Natural killer cell (primary cell): ENCODE results near the gene KBTBD2. TPM values are rescaled to one million over a fixed set of nuclear protein-coding genes. Genes with fewer than 3 reads are reported as not detected.
A peak's percentile ranks its signal among the peaks of the same experiment; 100 is the strongest.
"Not testable (repeated sequence)": the region's sequence is repeated elsewhere in the genome, so short reads cannot be mapped to it uniquely, and the experiment has no call there.

ENCODE experiments used
- ATAC-seq, 3 donors: fragments of 150-1000 bp in 2 of 3; fragments of 200-7000 bp in 1 of 3; cut with Tn5 transposase; 1 replicate in 1 of 3; 2 replicates in 2 of 3; pipeline ENCODE4 v1.10.0; 2021; ENCODE audit warnings: mild to moderate bottlenecking in 2 of 3, moderate library complexity in 2 of 3
- DNase-seq, 2 donors: peaks; one replicate each; pipeline versions ENCODE4 v3.0.0 to v3.0.0-alpha.2; 2013 to 2021; ENCODE audit warnings: mixed read lengths in 1 of 2
- H3K27ac ChIP-seq: one replicate; pipeline ENCODE4 v1.5.1; 2013; ENCODE audit warnings: mild to moderate bottlenecking, low read length
- H3K27me3 ChIP-seq: one replicate; pipeline ENCODE4 v1.6.1; 2013; ENCODE audit warnings: low read length; ENCODE audit not compliant: control insufficient read depth, insufficient read depth
- H3K36me3 ChIP-seq: one replicate; pipeline ENCODE4 v1.6.1; 2013; ENCODE audit warnings: low read length; ENCODE audit not compliant: control insufficient read depth, insufficient read depth
- H3K4me1 ChIP-seq: one replicate; pipeline ENCODE4 v1.6.1; 2013; ENCODE audit warnings: low read length; ENCODE audit not compliant: control insufficient read depth, insufficient read depth
- H3K4me3 ChIP-seq: one replicate; pipeline ENCODE4 v1.5.1; 2013; ENCODE audit warnings: low read length
- H3K9me3 ChIP-seq: one replicate; pipeline ENCODE4 v1.6.1; 2013; ENCODE audit warnings: low read length; ENCODE audit not compliant: control insufficient read depth, insufficient read depth
- H3K27ac Mint-ChIP-seq, 2 donors: one replicate each; pipeline ENCODE4 v1.8.0; 2022; ENCODE audit warnings: mild to moderate bottlenecking in 2 of 2, mixed read lengths in 2 of 2, moderate library complexity in 1 of 2
- H3K27me3 Mint-ChIP-seq, 2 donors: one replicate each; pipeline ENCODE4 v1.8.0; 2022; ENCODE audit warnings: low read depth in 2 of 2, mixed read lengths in 2 of 2
- H3K36me3 Mint-ChIP-seq: one replicate; pipeline ENCODE4 v1.8.0; 2022; ENCODE audit warnings: mixed read lengths
- H3K4me1 Mint-ChIP-seq, 2 donors: one replicate each; pipeline ENCODE4 v1.8.0; 2022; ENCODE audit warnings: mixed read lengths in 2 of 2
- H3K4me3 Mint-ChIP-seq: one replicate; pipeline ENCODE4 v1.8.0; 2022; ENCODE audit warnings: mild to moderate bottlenecking, moderate library complexity, mixed read lengths
- H3K9me3 Mint-ChIP-seq, 2 donors: one replicate each; pipeline ENCODE4 v1.8.0; 2022; ENCODE audit warnings: mixed read lengths in 2 of 2
- CTCF ChIP-seq: fragments of 200-600 bp; IDR thresholded peaks from one replicate; pipeline ENCODE4 v1.8.0; 2022; ENCODE audit warnings: antibody characterized with exemption
- WGBS: methylation state at CpG from one replicate; pipeline ENCODE4 v1.1.7; 2013; ENCODE audit warnings: missing lambda C conversion rate; ENCODE audit not compliant: insufficient coverage; 5-methylcytosine and 5-hydroxymethylcytosine counted together
- intact Hi-C: fragments of 100-400 bp; cut with micrococcal nuclease; formaldehyde crosslinking; loops from one replicate; pipeline ENCODE4 v1.14.2; 2022
- total RNA-seq, 4 donors: library from RNA; stranded (reverse); fragments of 120-200 nt in 1 of 4; gene quantifications; one replicate each; pipeline versions ENCODE4 v1.2.3 to v1.2.4, GENCODE V29; 2013 to 2022

The KBTBD2 gene
- total RNA-seq, 3 donors from 2014 or later (not counting 1 experiment from before 2014, with no cell fraction given), result 124 to 161 (median 150) TPM

GRCh38 chr7:32850654-32851053 lies 40.9 kb downstream of the KBTBD2 start:
- H3K9me3 Mint-ChIP-seq, DNase-seq, intact Hi-C loops, H3K27ac ChIP-seq, H3K4me3 ChIP-seq, H3K27me3 ChIP-seq, ATAC-seq, H3K9me3 ChIP-seq, H3K4me3 Mint-ChIP-seq, H3K36me3 Mint-ChIP-seq, H3K4me1 ChIP-seq, H3K27ac Mint-ChIP-seq, H3K4me1 Mint-ChIP-seq, H3K36me3 ChIP-seq: not testable (repeated sequence)
- no CpG with 5 or more reads among the region's 3 CpGs for WGBS
- peaks cover 24 to 48% of the 10 kb centered on the region in 2 donors for H3K27me3 Mint-ChIP-seq

GRCh38 chr7:32848655-32849054 lies 42.9 kb downstream of the KBTBD2 start:
- not testable (repeated sequence) for H3K27me3 ChIP-seq, DNase-seq, H3K4me1 ChIP-seq, ATAC-seq, H3K9me3 Mint-ChIP-seq, H3K36me3 Mint-ChIP-seq, H3K4me3 ChIP-seq, H3K4me3 Mint-ChIP-seq, H3K9me3 ChIP-seq, H3K36me3 ChIP-seq, H3K27ac ChIP-seq, H3K4me1 Mint-ChIP-seq, H3K27ac Mint-ChIP-seq
- intact Hi-C loops, result loop anchor here (5.0 kb wide), 1 partner anchor 44 kb away; the partner anchor contains the start of gene KBTBD2
- 74% methylated on average over 2 of the region's 2 CpGs for WGBS
- peaks cover 24 to 36% of the 10 kb centered on the region in 2 donors for H3K27me3 Mint-ChIP-seq

- peaks cover 17 to 27% of the 10 kb centered on the region in 2 donors for H3K27me3 Mint-ChIP-seq
- H3K4me3 ChIP-seq, result no peak overlapping the region
- ATAC-seq (peak; percentile 100), DNase-seq (peak; percentile 86 to 94)
- H3K4me1 Mint-ChIP-seq, result peaks cover 7 to 8% of the 10 kb centered on the region in 2 donors
- no peaks in the 10 kb centered on the region for H3K36me3 ChIP-seq
- H3K9me3 ChIP-seq, result no peaks in the 10 kb centered on the region
- peak; percentile 87 for TF ChIP-seq CTCF
- peak overlapping the region in 1 of 2 donors; percentile 44 for H3K27ac Mint-ChIP-seq
- no peak overlapping the region for H3K4me3 Mint-ChIP-seq
- intact Hi-C loops, result loop anchor here (1.0 to 5.0 kb wide), 4 partner anchors 46 to 262 kb away; partner anchors contain the start of genes KBTBD2 and RP9
- H3K9me3 Mint-ChIP-seq, result no peaks in the 10 kb centered on the region
- peaks cover 2% of the 10 kb centered on the region for H3K27me3 ChIP-seq
- H3K4me1 ChIP-seq, result peaks cover 4% of the 10 kb centered on the region
- 23% methylated on average over 6 of the region's 9 CpGs for WGBS
- no peak overlapping the region for H3K27ac ChIP-seq
- no peaks in the 10 kb centered on the region for H3K36me3 Mint-ChIP-seq
Observed at GRCh38 chr7:32846630-32847225, 44.8 kb downstream of the KBTBD2 start.

DNA sequence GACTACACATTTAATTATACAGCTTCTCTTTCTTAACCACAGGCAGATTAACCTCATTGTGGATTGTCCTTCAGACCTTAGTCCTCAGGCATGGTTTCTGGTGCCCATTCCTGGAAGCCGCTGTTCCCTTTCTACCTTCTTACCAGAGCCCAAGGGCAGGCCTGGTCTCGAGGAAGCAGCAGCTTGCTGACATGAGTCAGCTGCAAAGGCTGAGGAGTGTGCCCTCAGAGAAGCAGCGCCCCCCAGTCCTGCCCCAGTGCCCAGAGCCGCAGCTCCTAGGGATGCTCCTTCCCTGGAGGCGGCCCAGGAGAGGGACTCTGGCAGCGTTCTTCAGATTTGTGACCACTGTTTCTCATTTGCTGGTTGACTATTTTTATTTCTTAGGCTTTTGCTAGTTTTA lies 46.8 kb downstream of the KBTBD2 start:
- H3K4me3 Mint-ChIP-seq, H3K27me3 ChIP-seq, H3K9me3 ChIP-seq, H3K36me3 Mint-ChIP-seq, H3K27ac ChIP-seq, H3K27ac Mint-ChIP-seq, H3K4me1 Mint-ChIP-seq, H3K9me3 Mint-ChIP-seq, H3K36me3 ChIP-seq, ATAC-seq, DNase-seq, H3K4me3 ChIP-seq, H3K4me1 ChIP-seq: not testable (repeated sequence)
- intact Hi-C loops, result loop anchor here (5.0 kb wide), 1 partner anchor 48 kb away; the partner anchor contains the start of gene KBTBD2
- peaks cover 4 to 12% of the 10 kb centered on the region in 2 donors for H3K27me3 Mint-ChIP-seq
- WGBS, result 86% methylated on average over 6 of the region's 6 CpGs

DNA sequence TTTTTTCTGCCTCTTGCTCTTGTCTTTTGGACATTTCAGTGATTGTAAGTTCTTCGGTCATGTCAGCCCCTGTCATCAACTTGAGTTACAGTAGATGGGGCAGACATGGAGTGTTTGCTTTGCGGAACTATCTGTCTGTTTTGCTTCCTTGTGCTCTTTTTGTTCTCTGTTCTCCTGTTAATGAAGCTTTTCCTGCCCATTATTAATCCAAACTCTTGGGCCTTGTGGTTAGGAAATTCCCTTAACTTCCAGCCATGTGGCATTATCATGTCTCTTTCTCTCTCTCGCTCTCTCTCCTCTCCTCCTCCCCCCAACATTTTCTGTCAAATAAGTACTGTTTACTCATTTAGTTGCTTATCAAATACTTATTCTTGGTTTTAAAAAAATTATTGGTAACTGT lies 47.8 kb downstream of the KBTBD2 start:
- H3K36me3 ChIP-seq, H3K27ac Mint-ChIP-seq, H3K27ac ChIP-seq, H3K9me3 Mint-ChIP-seq, H3K9me3 ChIP-seq, H3K4me1 Mint-ChIP-seq, H3K27me3 Mint-ChIP-seq, DNase-seq, ATAC-seq, H3K36me3 Mint-ChIP-seq, H3K27me3 ChIP-seq, H3K4me3 ChIP-seq, H3K4me3 Mint-ChIP-seq, H3K4me1 ChIP-seq, intact Hi-C loops: not testable (repeated sequence)
- 91% methylated on average over 3 of the region's 3 CpGs for WGBS

- H3K4me1 ChIP-seq, intact Hi-C loops, H3K9me3 Mint-ChIP-seq, H3K36me3 Mint-ChIP-seq, H3K9me3 ChIP-seq, H3K36me3 ChIP-seq, DNase-seq, H3K27me3 ChIP-seq, H3K4me3 ChIP-seq, H3K27ac Mint-ChIP-seq, H3K27me3 Mint-ChIP-seq, H3K4me1 Mint-ChIP-seq, H3K27ac ChIP-seq, ATAC-seq, H3K4me3 Mint-ChIP-seq: not testable (repeated sequence)
- 99% methylated on average over 4 of the region's 8 CpGs for WGBS
Observed at GRCh38 chr7:32839846-32840245, 51.7 kb downstream of the KBTBD2 start.

DNA sequence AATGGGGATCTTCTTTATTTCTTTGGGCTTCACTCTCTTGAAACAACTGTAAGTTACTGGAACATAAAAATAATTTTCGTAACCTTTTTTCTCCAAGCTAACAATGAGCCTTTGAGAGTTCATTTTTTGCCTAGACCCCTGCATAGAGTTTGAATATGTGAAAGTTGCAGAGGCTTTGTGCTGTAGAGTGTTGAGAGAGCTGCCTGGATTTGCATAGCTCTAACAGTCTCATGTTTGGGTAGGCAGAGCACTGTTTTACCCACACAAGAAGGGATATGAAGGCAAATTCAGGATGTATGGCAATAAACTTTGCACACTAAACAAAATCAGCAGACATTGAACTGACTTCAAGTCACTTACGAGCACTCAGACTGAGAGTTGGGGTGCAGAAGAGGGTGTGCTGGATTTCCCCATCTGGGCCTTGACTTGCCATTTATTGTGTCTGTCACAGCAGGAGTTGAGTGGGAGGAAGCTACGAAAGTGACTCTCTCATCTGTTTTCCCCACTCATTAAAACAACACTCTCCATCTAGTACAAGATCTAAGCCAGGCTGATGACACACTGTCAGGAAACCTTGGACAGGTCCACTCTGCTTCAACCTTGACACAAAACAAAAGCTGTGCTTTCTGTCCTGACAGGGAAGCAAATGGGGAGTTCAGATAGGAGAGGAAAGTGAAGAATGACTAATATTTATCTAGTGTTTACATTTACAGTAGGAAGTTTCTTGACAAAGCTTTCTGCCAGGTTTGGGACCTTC lies 62.4 kb downstream of the KBTBD2 start:
- H3K4me1 ChIP-seq, H3K36me3 ChIP-seq, H3K9me3 Mint-ChIP-seq, H3K36me3 Mint-ChIP-seq, H3K4me3 ChIP-seq, H3K4me1 Mint-ChIP-seq, intact Hi-C loops, H3K27me3 ChIP-seq, ATAC-seq, H3K4me3 Mint-ChIP-seq, H3K27ac Mint-ChIP-seq, DNase-seq, H3K9me3 ChIP-seq, H3K27ac ChIP-seq: not testable (repeated sequence)
- WGBS, result no CpG with 5 or more reads among the region's 3 CpGs
- peaks cover 3 to 23% of the 10 kb centered on the region in 2 donors for H3K27me3 Mint-ChIP-seq
